GM12878 (cell line): ENCODE data around the gene EPHB2. TPM values are rescaled to one million over a fixed set of nuclear protein-coding genes. Genes with fewer than 3 reads are reported as not detected.

ENCODE experiments used
- ATAC-seq: fragments of 200-7000 bp; cut with Tn5 transposase; 3 replicates; pipeline ENCODE4 v1.9.1; 2020; ENCODE audit warnings: mild to moderate bottlenecking, moderate library complexity
- BruUV-seq: library from RNA; stranded (reverse); fragments of 400-500 nt; replicated peaks from 2 replicates; lab custom pipeline; 2021; lab: Mats Ljungman, UMichigan
- CTCF ChIA-PET: fragments of 300-600 bp; sonication (Branson Sonifier 250); formaldehyde crosslinking; extraction: SDS; loops from one replicate; lab custom pipeline; 2021; ENCODE audit warnings: inconsistent platforms; lab: Yijun Ruan, JAX
- POLR2A ChIA-PET: fragments of 350-600 bp; formaldehyde crosslinking; extraction: SDS; loops from one replicate; lab custom pipeline; 2021; ENCODE audit warnings: inconsistent platforms; lab: Charles Lee
- RAD21 ChIA-PET: fragments of 300-600 bp; sonication (Branson Sonifier 250); formaldehyde crosslinking; loops from one replicate; lab custom pipeline; 2023; ENCODE audit warnings: antibody characterized with exemption; ENCODE audit not compliant: unreplicated experiment; lab: Charles Lee
- SMC1A ChIA-PET: fragments of 300-600 bp; sonication (Branson Sonifier 250); formaldehyde crosslinking; loops from one replicate; lab custom pipeline; 2023; ENCODE audit not compliant: unreplicated experiment, uncharacterized antibody; lab: Charles Lee
- DNase-seq: peaks from one replicate; pipeline ENCODE4 v3.0.0-alpha.2; 2011; ENCODE audit warnings: low read depth, low spot score
- FAIRE-seq: peaks from 3 replicates; lab custom pipeline; 2011; peaks lifted over from hg19 to GRCh38; lab: Jason Lieb, UNC
- H2AFZ ChIP-seq: 2 replicates; pipeline ENCODE4 v1.6.0; 2011; ENCODE audit warnings: low read depth, low read length, control low read depth; ENCODE audit not compliant: control insufficient read depth
- H3K27ac ChIP-seq: 2 replicates; pipeline ENCODE4 v1.5.1; 2011; ENCODE audit warnings: control low read depth; ENCODE audit not compliant: control insufficient read depth, insufficient read depth
- H3K27me3 ChIP-seq, 2 experiments: replicated peaks in 1 of 2; 2 replicates each; pipeline versions ENCODE4 v1.6.0 to v1.6.1; 2011; ENCODE audit warnings: low read length in 1 of 2; ENCODE audit not compliant: control insufficient read depth in 2 of 2, insufficient read depth in 2 of 2
- H3K36me3 ChIP-seq, 2 experiments: 2 replicates each; pipeline ENCODE4 v1.5.1; 2011; ENCODE audit warnings: low read length in 1 of 2; ENCODE audit not compliant: control insufficient read depth in 2 of 2, insufficient read depth in 2 of 2
- H3K4me1 ChIP-seq: 2 replicates; pipeline ENCODE4 v1.6.1; 2011; ENCODE audit warnings: mild to moderate bottlenecking, low read length, moderate library complexity, mixed read lengths; ENCODE audit not compliant: control insufficient read depth, insufficient read depth
- H3K4me2 ChIP-seq: 2 replicates; pipeline ENCODE4 v1.6.0; 2011; ENCODE audit warnings: control low read depth; ENCODE audit not compliant: control insufficient read depth, insufficient read depth
- H3K4me3 ChIP-seq: fragments of 200-600 bp; sonication (generic); 2 replicates; pipeline ENCODE4 v1.5.1; 2016
- H3K79me2 ChIP-seq: 2 replicates; pipeline ENCODE4 v1.6.0; 2011; ENCODE audit warnings: low read length; ENCODE audit not compliant: control insufficient read depth, insufficient read depth
- H3K9ac ChIP-seq: 2 replicates; pipeline ENCODE4 v1.8.0; 2011; ENCODE audit warnings: low read length, control low read depth, mixed read lengths; ENCODE audit not compliant: control insufficient read depth, insufficient read depth
- H3K9me3 ChIP-seq: replicated peaks from 3 replicates; pipeline ENCODE4 v1.5.1; 2011; ENCODE audit warnings: mild to moderate bottlenecking, low read length; ENCODE audit not compliant: control insufficient read depth, insufficient read depth
- H4K20me1 ChIP-seq: 2 replicates; pipeline ENCODE4 v1.6.0; 2011; ENCODE audit not compliant: control insufficient read depth, insufficient read depth
- BCL11A ChIP-seq: IDR thresholded peaks from 2 replicates; pipeline ENCODE4 v1.6.1; 2011; ENCODE audit warnings: low read depth, low read length
- BRCA1 ChIP-seq: IDR thresholded peaks from 2 replicates; pipeline ENCODE4 v1.6.1; 2011; ENCODE audit warnings: low read depth, low read length, improper control_type of control experiment
- CHD4 ChIP-seq: fragments of 200-600 bp; sonication (generic); IDR thresholded peaks from 2 replicates; pipeline ENCODE4 v1.6.1; 2016; ENCODE audit warnings: mild to moderate bottlenecking
- EED ChIP-seq: sonication (generic); IDR thresholded peaks from 2 replicates; pipeline ENCODE4 v1.6.1; 2016; ENCODE audit warnings: antibody characterized with exemption, low read depth
- IRF4 ChIP-seq: IDR thresholded peaks from 2 replicates; pipeline ENCODE4 v1.6.1; 2011; ENCODE audit warnings: low read depth, low read length
- NR2F1 ChIP-seq: fragments of 450-650 bp; conservative IDR thresholded peaks from 2 replicates; pipeline ENCODE4 v1.6.1; 2017; ENCODE audit warnings: mild to moderate bottlenecking
- RFX5 ChIP-seq: IDR thresholded peaks from 2 replicates; pipeline ENCODE4 v1.6.1; 2011; ENCODE audit warnings: low read depth, low read length, improper control_type of control experiment
- SMC3 ChIP-seq: IDR thresholded peaks from 2 replicates; pipeline ENCODE4 v1.6.1; 2011; ENCODE audit warnings: low read length, improper control_type of control experiment, borderline replicate concordance
- SUZ12 ChIP-seq: fragments of 200-600 bp; sonication (generic); IDR thresholded peaks from one replicate; pipeline ENCODE4 v1.6.1; 2018; ENCODE audit warnings: antibody characterized with exemption, mild to moderate bottlenecking; ENCODE audit not compliant: unreplicated experiment
- WGBS: methylation state at CpG from one replicate; pipeline ENCODE4 v1.1.6; 2016; ENCODE audit warnings: low lambda C conversion rate; ENCODE audit not compliant: insufficient replicate concordance, insufficient coverage; ENCODE audit errors: missing lambda C conversion rate; 5-methylcytosine and 5-hydroxymethylcytosine counted together
- in situ Hi-C: fragments of 300-500 bp; cut with MboI; formaldehyde crosslinking; loops from 9 replicates; pipeline ENCODE4 v1.14.3; 2018; ENCODE audit warnings: mixed read lengths
- intact Hi-C: fragments of 100-400 bp; cut with micrococcal nuclease; formaldehyde crosslinking; loops from one replicate; pipeline ENCODE4 v1.14.2; 2022; ENCODE audit not compliant: unreplicated experiment
- polyA plus RNA-seq, 11 experiments: library from polyadenylated mRNA; depleted of rRNA in 4 of 11; unstranded in 6 of 11; stranded (reverse) in 5 of 11; fragments of >200 nt; fragmentation: Nextera tagmentation in 4 of 11; fragmentation: Illumina TruSeq in 1 of 11; extraction: Ambion mirVana in 4 of 11; extraction: Trizol in 1 of 11; gene quantifications; 1 replicate in 1 of 11; 2 replicates in 10 of 11; pipeline versions ENCODE4 v1.2.1 to v1.2.3, GENCODE V29; 2011 to 2016; ENCODE audit warnings: inconsistent platforms in 2 of 11, missing spikeins in 2 of 11, low read depth in 1 of 11
- total RNA-seq, 4 experiments: library from RNA; depleted of rRNA in 3 of 4; stranded (reverse); fragments of >200 nt in 3 of 4; fragmentation: Illumina TruSeq in 1 of 4; extraction: Trizol in 1 of 4; gene quantifications; 2 replicates each; pipeline versions ENCODE4 v1.2.1 to v1.2.3, GENCODE V29; 2013 to 2021
- TF ChIP-seq, protein P1 (sequence below): IDR thresholded peaks from 2 replicates; pipeline ENCODE4 v1.6.1; 2011; ENCODE audit warnings: low read depth, low read length, improper control_type of control experiment, borderline replicate concordance
- TF ChIP-seq, protein P2 (sequence below): IDR thresholded peaks from 2 replicates; pipeline ENCODE4 v1.6.1; 2011; ENCODE audit warnings: low read depth, mild to moderate bottlenecking, low read length, moderate library complexity, borderline replicate concordance; ENCODE audit errors: extremely low read depth
- TF ChIP-seq, protein P3 (sequence below): fragments of 450-650 bp; IDR thresholded peaks from 2 replicates; pipeline ENCODE4 v1.6.1; 2017; ENCODE audit warnings: low read depth, mild to moderate bottlenecking, moderate library complexity

EPHB2 gene
- total and polyA plus RNA-seq, 10 of the 15 experiments (the other 5 are each of a cell fraction or from before 2014, with no cell fraction given) = 0.13 to 3.3 (median 0.92) TPM

DNA sequence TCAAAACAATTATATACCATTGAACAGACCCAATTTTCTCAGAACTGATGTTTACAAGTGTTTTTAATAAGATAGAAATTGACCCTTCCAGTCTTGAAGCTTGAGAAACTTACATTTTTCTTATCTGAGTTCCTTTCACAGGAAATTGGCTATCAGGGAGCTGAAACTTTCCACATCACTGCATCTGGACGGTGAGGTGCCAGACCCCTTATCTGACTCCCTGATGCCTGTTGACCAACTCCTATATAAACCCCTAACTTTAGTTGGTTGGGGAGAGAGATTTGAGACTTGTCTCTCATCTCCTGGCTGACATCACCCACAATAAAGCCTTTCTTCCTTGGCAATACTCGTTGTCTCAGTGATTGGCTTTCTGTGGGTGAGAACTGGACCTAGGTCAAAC is 230.6 kb downstream of the EPHB2 start:
- in situ Hi-C loops (no loop called here), intact Hi-C loops (no loop called here)
- DNase-seq (no peak), ATAC-seq (no peak), FAIRE-seq (no peak)
- ChIA-PET CTCF (no interaction called here), SMC1A (no interaction called here), POLR2A (no interaction called here), RAD21 (no interaction called here)
- no peaks in the 10 kb centered on the region for H4K20me1 ChIP-seq
- no peak overlapping the region for H3K9ac ChIP-seq
- no peaks in the 10 kb centered on the region for H3K36me3 ChIP-seq
- WGBS = 14% methylated on average over 2 of the region's 2 CpGs
- no peaks in the 10 kb centered on the region for H3K79me2 ChIP-seq
- H3K4me2 ChIP-seq = no peak overlapping the region
- TF ChIP-seq BCL11A (no peak), NR2F1 (no peak), RFX5 (no peak), BRCA1 (no peak), CHD4 (no peak), EED (no peak), SUZ12 (no peak), SMC3 (no peak), IRF4 (no peak)
- TF ChIP-seq, protein P1, sequence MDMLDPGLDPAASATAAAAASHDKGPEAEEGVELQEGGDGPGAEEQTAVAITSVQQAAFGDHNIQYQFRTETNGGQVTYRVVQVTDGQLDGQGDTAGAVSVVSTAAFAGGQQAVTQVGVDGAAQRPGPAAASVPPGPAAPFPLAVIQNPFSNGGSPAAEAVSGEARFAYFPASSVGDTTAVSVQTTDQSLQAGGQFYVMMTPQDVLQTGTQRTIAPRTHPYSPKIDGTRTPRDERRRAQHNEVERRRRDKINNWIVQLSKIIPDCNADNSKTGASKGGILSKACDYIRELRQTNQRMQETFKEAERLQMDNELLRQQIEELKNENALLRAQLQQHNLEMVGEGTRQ = no peak
- TF ChIP-seq, protein P2, sequence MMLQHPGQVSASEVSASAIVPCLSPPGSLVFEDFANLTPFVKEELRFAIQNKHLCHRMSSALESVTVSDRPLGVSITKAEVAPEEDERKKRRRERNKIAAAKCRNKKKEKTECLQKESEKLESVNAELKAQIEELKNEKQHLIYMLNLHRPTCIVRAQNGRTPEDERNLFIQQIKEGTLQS = no peak
- TF ChIP-seq, protein P3, sequence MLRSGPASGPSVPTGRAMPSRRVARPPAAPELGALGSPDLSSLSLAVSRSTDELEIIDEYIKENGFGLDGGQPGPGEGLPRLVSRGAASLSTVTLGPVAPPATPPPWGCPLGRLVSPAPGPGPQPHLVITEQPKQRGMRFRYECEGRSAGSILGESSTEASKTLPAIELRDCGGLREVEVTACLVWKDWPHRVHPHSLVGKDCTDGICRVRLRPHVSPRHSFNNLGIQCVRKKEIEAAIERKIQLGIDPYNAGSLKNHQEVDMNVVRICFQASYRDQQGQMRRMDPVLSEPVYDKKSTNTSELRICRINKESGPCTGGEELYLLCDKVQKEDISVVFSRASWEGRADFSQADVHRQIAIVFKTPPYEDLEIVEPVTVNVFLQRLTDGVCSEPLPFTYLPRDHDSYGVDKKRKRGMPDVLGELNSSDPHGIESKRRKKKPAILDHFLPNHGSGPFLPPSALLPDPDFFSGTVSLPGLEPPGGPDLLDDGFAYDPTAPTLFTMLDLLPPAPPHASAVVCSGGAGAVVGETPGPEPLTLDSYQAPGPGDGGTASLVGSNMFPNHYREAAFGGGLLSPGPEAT = no peak
- no peaks in the 10 kb centered on the region for H3K4me1 ChIP-seq
- no peak overlapping the region for H3K4me3 ChIP-seq
- no peak overlapping the region for H3K27ac ChIP-seq
- H2AFZ ChIP-seq = no peak overlapping the region
- H3K9me3 ChIP-seq = no peaks in the 10 kb centered on the region; the same call in 1 of the 3 replicates
- H3K27me3 ChIP-seq = no peaks in the 10 kb centered on the region; a peak in 2 of 4 replicates
- BruUV-seq = no TSS peak
